Lower leg skin (tissue), 3 donors: ENCODE results near the gene CCDC91.

ENCODE experiments used
- CTCF ChIP-seq, 3 donors: fragments of 450-650 bp; IDR thresholded peaks; one replicate each; pipeline ENCODE4 v1.5.1; 2016; ENCODE audit warnings: antibody characterized with exemption in 3 of 3, mild to moderate bottlenecking in 3 of 3, moderate library complexity in 2 of 3
- POLR2A ChIP-seq, 2 donors: fragments of 450-650 bp; IDR thresholded peaks; one replicate each; pipeline ENCODE4 v1.6.1; 2016 to 2017; ENCODE audit warnings: antibody characterized with exemption in 2 of 2, mild to moderate bottlenecking in 1 of 2, moderate library complexity in 1 of 2

- TF ChIP-seq POLR2A (IDR thresholded peaks at IDR 0.05) (no peak), CTCF (IDR thresholded peaks at IDR 0.05) (no peak)
Observed at GRCh38 chr12:28226705-28227104, 36.4 kb downstream of the CCDC91 start.
